ENCODE measurements around the gene NPY1R. TPM values are rescaled to one million over a fixed set of nuclear protein-coding genes. Genes with fewer than 3 reads are reported as not detected.

The NPY1R gene
- total RNA-seq (2022; extraction: Qiagen RNA extraction; ENCODE audit: low read depth), result 0.06 to 0.28 TPM (median 0.19 TPM) in 4 of 5 replicates, not detected in the other

GRCh38 chr4:163332526-163333406, at the start of gene NPY1R:
NPY1R (minus strand) TSS chr4:163332596; CDS start chr4:163326554, 6,042 bp downstream.

GRCh38 chr4:163343604-163344146, 11.3 kb upstream of the NPY1R start, which contains the start of gene NPY5R:
NPY5R (plus strand) TSS chr4:163343892; CDS start chr4:163350274, 6,382 bp downstream.

Other genes with a start within 250 kb of the NPY1R start
- 13.6 to 15.9 TPM (median 15.0 TPM) in 5 replicates for gene NAF1, start 165.7 kb downstream of the NPY1R start, total RNA-seq (2022; extraction: Qiagen RNA extraction; ENCODE audit: low read depth)
- gene NPY5R, start 11.3 kb upstream of the NPY1R start, total RNA-seq (2022; extraction: Qiagen RNA extraction; ENCODE audit: low read depth), result not detected in 5 replicates
- not detected in 5 replicates for gene TKTL2, start 141.2 kb upstream of the NPY1R start, total RNA-seq (2022; extraction: Qiagen RNA extraction; ENCODE audit: low read depth)
- 20.2 to 33.6 TPM (median 24.5 TPM) in 5 replicates for gene TMA16, start 162.1 kb upstream of the NPY1R start, total RNA-seq (2022; extraction: Qiagen RNA extraction; ENCODE audit: low read depth)

All from A549 treated with GW870086 at 1 μM for 4 hours (cell line).